PC-9 (cell line): ENCODE results near the gene IP6K2. TPM values are rescaled to one million over a fixed set of nuclear protein-coding genes. Genes with fewer than 3 reads are reported as not detected.
A peak's percentile ranks its signal among the peaks of the same experiment; 100 is the strongest.
"Not testable (repeated sequence)": the region's sequence is repeated elsewhere in the genome, so short reads cannot be mapped to it uniquely, and the experiment has no call there.

ENCODE experiments used
- BruUV-seq: library from RNA; stranded (reverse); fragments of 400-500 nt; replicated peaks from 2 replicates; lab custom pipeline; 2021; lab: Mats Ljungman, UMichigan
- CTCF ChIA-PET: fragments of 300-600 bp; sonication (Branson Sonifier 250); formaldehyde crosslinking; loops from one replicate; lab custom pipeline; 2022; ENCODE audit warnings: antibody characterized with exemption; lab: Charles Lee
- POLR2A ChIA-PET: fragments of 300-600 bp; sonication (Branson Sonifier 250); formaldehyde crosslinking; loops from one replicate; lab custom pipeline; 2022; ENCODE audit warnings: antibody characterized with exemption; ENCODE audit not compliant: unreplicated experiment; lab: Charles Lee
- DNase-seq, 2 experiments: peaks; one replicate each; pipeline versions ENCODE4 v3.0.0 to v3.0.0-alpha.2; 2015 to 2022; ENCODE audit warnings: mixed read lengths in 1 of 2
- H2AFZ ChIP-seq: fragments of 200-600 bp; sonication (generic); 2 replicates; pipeline ENCODE4 v1.8.1; 2017; ENCODE audit warnings: antibody characterized with exemption
- H3F3A ChIP-seq: fragments of 200-600 bp; sonication (generic); 2 replicates; pipeline ENCODE4 v1.8.1; 2017; ENCODE audit warnings: antibody characterized with exemption, mild to moderate bottlenecking, low read depth; ENCODE audit not compliant: insufficient read depth
- H3K27ac ChIP-seq: fragments of 200-600 bp; sonication (generic); 2 replicates; pipeline ENCODE4 v1.6.1; 2016; ENCODE audit warnings: mixed run types
- H3K27me3 ChIP-seq: fragments of 200-600 bp; sonication (generic); 2 replicates; pipeline ENCODE4 v1.6.1; 2016; ENCODE audit warnings: low read depth, mixed run types; ENCODE audit not compliant: insufficient read depth
- H3K36me3 ChIP-seq: fragments of 200-600 bp; sonication (generic); 2 replicates; pipeline ENCODE4 v1.6.1; 2016; ENCODE audit warnings: low read depth, mixed run types
- H3K4me1 ChIP-seq: fragments of 200-600 bp; sonication (generic); replicated peaks from 2 replicates; pipeline ENCODE4 v1.6.1; 2016; ENCODE audit warnings: mixed run types; ENCODE audit not compliant: insufficient read depth
- H3K4me2 ChIP-seq: fragments of 200-600 bp; sonication (generic); 2 replicates; pipeline ENCODE4 v1.6.1; 2017; ENCODE audit warnings: mixed run types
- H3K4me3 ChIP-seq: fragments of 200-600 bp; sonication (generic); 2 replicates; pipeline ENCODE4 v1.6.1; 2016; ENCODE audit warnings: mixed run types
- H3K79me2 ChIP-seq: fragments of 200-600 bp; sonication (generic); 2 replicates; pipeline ENCODE4 v1.6.1; 2017; ENCODE audit warnings: low read depth, mixed run types
- H3K9me2 ChIP-seq: fragments of 200-600 bp; sonication (generic); 2 replicates; pipeline ENCODE4 v1.8.1; 2017; ENCODE audit warnings: mild to moderate bottlenecking; ENCODE audit not compliant: insufficient read depth
- H3K9me3 ChIP-seq: fragments of 200-600 bp; sonication (generic); 2 replicates; pipeline ENCODE4 v1.8.1; 2016; ENCODE audit warnings: low read depth; ENCODE audit not compliant: insufficient read depth
- H4K20me1 ChIP-seq: fragments of 200-600 bp; sonication (generic); 2 replicates; pipeline ENCODE4 v1.8.1; 2017; ENCODE audit not compliant: insufficient read depth
- EZH2 ChIP-seq: fragments of 200-600 bp; sonication (generic); IDR thresholded peaks from 2 replicates; pipeline ENCODE4 v1.8.0; 2017; ENCODE audit warnings: antibody characterized with exemption, low read depth
- intact Hi-C: fragments of 100-400 bp; cut with micrococcal nuclease; formaldehyde crosslinking; loops from one replicate; pipeline ENCODE4 v1.10.0; 2022; ENCODE audit not compliant: unreplicated experiment
- total RNA-seq: library from RNA; stranded (reverse); gene quantifications from 2 replicates; pipeline ENCODE4 v1.2.3, GENCODE V29; 2021
- TF ChIP-seq, protein P1 (sequence below): fragments of 200-600 bp; sonication (generic); conservative IDR thresholded peaks from 2 replicates; pipeline ENCODE4 v1.6.1; 2017; ENCODE audit warnings: mixed run types, antibody characterized with exemption, mild to moderate bottlenecking, moderate library complexity

Gene IP6K2
- total RNA-seq, 1 experiment from 2014 or later, result 123 TPM

DNA sequence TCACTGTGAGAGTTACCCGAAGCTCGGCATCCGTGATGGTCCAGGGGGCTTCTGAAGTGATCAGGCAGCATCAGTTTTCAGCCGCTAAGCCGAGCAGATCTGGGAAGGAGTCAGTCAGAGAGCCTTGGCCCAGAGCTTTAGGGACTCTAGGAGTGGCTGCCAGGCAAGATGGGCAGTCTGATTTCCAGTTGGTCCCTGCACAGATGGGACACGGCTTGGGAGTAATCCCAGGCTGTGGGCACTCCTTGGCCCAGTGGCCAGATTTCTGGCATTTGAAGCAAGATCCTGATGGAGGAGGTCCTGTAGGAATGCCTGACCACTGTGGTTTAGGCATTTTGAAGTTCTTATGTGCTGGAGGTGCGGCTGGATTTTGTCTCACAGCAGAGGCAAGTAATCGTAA, 10.5 kb upstream of the IP6K2 start:
- CTCF ChIA-PET, result no interaction called here
- H3K27ac ChIP-seq, result no peak overlapping the region
- no peaks in the 10 kb centered on the region for H3F3A ChIP-seq
- H3K9me2 ChIP-seq, result no peaks in the 10 kb centered on the region
- no peak overlapping the region for H2AFZ ChIP-seq
- H3K4me3 ChIP-seq, result no peak overlapping the region
- H3K79me2 ChIP-seq, result no peaks in the 10 kb centered on the region
- H3K27me3 ChIP-seq, result no peaks in the 10 kb centered on the region
- intact Hi-C loops, result no loop called here
- POLR2A ChIA-PET, result no interaction called here
- no peak for TF ChIP-seq EZH2
- TF ChIP-seq, protein P1, sequence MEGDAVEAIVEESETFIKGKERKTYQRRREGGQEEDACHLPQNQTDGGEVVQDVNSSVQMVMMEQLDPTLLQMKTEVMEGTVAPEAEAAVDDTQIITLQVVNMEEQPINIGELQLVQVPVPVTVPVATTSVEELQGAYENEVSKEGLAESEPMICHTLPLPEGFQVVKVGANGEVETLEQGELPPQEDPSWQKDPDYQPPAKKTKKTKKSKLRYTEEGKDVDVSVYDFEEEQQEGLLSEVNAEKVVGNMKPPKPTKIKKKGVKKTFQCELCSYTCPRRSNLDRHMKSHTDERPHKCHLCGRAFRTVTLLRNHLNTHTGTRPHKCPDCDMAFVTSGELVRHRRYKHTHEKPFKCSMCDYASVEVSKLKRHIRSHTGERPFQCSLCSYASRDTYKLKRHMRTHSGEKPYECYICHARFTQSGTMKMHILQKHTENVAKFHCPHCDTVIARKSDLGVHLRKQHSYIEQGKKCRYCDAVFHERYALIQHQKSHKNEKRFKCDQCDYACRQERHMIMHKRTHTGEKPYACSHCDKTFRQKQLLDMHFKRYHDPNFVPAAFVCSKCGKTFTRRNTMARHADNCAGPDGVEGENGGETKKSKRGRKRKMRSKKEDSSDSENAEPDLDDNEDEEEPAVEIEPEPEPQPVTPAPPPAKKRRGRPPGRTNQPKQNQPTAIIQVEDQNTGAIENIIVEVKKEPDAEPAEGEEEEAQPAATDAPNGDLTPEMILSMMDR, result no peak
- peak in 1 of 2 experiments; percentile 38 for DNase-seq
- H3K36me3 ChIP-seq, result no peaks in the 10 kb centered on the region
- no TSS peak for BruUV-seq
- no peaks in the 10 kb centered on the region for H3K9me3 ChIP-seq
- H3K4me2 ChIP-seq, result no peak overlapping the region
- H4K20me1 ChIP-seq, result no peaks in the 10 kb centered on the region
- H3K4me1 ChIP-seq, result no peaks in the 10 kb centered on the region

DNA sequence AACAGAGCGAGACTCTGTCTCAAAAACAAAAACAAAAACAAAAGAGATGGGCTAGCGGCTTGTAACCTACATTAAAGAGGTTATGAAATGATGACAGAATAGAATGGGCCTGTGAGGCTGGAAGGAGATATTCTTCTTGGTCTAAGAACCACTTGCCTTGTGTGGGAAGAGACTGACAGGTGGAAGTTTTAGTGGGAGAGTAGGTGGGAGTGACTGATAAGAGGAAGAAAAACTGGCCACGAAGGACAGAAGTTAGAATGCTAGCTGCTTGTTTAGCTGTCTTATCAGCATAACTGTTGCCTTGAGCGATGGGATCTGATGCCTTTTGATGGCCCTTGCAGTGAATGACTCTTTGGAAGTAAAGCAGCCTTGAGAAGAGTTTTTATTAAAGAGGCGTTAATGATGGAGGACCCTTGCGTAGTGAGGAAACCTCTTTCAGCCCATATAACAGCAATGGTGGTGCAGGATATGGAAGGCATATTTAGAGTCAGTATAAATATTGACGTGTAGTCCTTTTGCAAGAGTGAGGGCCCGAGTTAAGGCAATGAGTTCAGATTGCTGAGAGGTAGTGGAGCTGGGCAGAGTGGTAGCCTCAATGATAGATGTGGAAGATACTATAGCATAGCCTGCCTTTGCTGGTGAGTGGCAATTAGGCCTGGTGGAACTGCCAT, 8.3 kb upstream of the IP6K2 start:
- H2AFZ ChIP-seq, H4K20me1 ChIP-seq, H3K4me1 ChIP-seq, H3F3A ChIP-seq, H3K4me3 ChIP-seq, H3K27me3 ChIP-seq, CTCF ChIA-PET, H3K4me2 ChIP-seq, H3K9me3 ChIP-seq, H3K27ac ChIP-seq, POLR2A ChIA-PET, DNase-seq, H3K36me3 ChIP-seq, H3K9me2 ChIP-seq, BruUV-seq, intact Hi-C loops, H3K79me2 ChIP-seq: not testable (repeated sequence)

DNA sequence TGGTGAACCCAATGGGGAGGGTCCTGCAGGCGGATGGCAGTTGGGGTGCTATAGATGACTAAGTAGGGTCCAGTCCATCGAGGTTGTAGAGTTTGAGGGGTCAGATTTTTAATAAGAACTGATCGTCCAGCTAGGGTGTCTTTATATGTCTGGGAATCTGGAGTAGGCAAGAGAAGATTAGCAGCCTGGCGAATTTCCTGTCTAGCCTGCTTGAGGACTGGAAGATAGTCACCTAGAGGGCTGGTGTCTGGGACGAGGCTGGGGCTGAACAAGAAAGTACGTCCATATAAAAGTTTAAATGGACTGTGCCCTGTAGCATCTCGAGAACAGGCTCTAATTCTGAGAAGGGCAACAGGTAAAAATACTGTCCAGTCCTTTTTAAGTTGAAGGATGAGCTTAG, 6.7 kb upstream of the IP6K2 start:
- Histone ChIP-seq H3K36me3 (no peaks in the 10 kb centered on the region), H3K4me3 (no peak overlapping the region), H3K79me2 (no peaks in the 10 kb centered on the region), H3K27ac (no peak overlapping the region), H4K20me1 (no peaks in the 10 kb centered on the region), H3K27me3 (no peaks in the 10 kb centered on the region), H3F3A (no peaks in the 10 kb centered on the region), H3K4me1 (no peaks in the 10 kb centered on the region), H3K9me2 (no peaks in the 10 kb centered on the region), H3K4me2 (no peak overlapping the region), H2AFZ (no peak overlapping the region), H3K9me3 (no peaks in the 10 kb centered on the region)
- DNase-seq, result no peak
- intact Hi-C loops, result no loop called here
- TF ChIP-seq EZH2, result no peak
- TF ChIP-seq, protein P1, result no peak
- ChIA-PET CTCF (no interaction called here), POLR2A (no interaction called here)
- no TSS peak for BruUV-seq

DNA sequence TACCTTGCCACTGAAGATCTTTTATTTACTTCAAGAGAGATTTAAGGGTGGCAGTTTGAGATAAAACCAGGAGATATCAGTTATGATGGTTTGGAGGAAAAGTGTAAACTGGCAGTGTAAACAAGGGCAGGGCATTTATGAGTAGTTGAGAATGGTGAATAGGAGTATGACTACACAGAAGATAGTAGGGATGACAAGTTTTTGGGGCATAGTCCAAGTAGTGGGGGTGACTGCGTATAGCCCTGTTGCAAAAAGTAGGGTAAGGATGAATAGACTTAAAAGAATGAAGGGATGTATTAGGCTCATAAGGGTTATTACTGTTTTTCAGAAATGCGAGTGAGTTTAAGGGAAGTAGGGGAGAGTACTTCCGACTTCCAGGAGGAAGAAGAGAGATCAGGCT, 6.3 kb upstream of the IP6K2 start:
- H2AFZ ChIP-seq, H3K79me2 ChIP-seq, H3K27ac ChIP-seq, H3K4me2 ChIP-seq, H3K4me3 ChIP-seq, H3K9me3 ChIP-seq, POLR2A ChIA-PET, DNase-seq, H3K9me2 ChIP-seq, H4K20me1 ChIP-seq, H3F3A ChIP-seq, H3K36me3 ChIP-seq, H3K27me3 ChIP-seq, BruUV-seq, intact Hi-C loops, H3K4me1 ChIP-seq, CTCF ChIA-PET: not testable (repeated sequence)
